Measurements from ENCODE around the gene KIF9.
"Not testable (repeated sequence)": the region's sequence is repeated elsewhere in the genome, so short reads cannot be mapped to it uniquely, and the experiment has no call there.

KIF9 gene

GRCh38 chr3:47282424-47283192 lies at the start of gene KIF9, which contains the start of gene KLHL18:
KIF9 (minus strand) TSS chr3:47282799; CDS start chr3:47277374, 5,425 bp downstream.
KLHL18 (plus strand) TSS chr3:47282944; CDS start chr3:47282966, 22 bp downstream.
- peak; percentile 96 for DNase-seq (ENCODE audit: low spot score)

- DNase-seq (ENCODE audit: low spot score): peak; percentile 87
Measured at GRCh38 chr3:47324278-47324865, 41.8 kb upstream of the KIF9 start.

GRCh38 chr3:47323431-47324277 lies 41.1 kb upstream of the KIF9 start:
- peak; percentile 18 for DNase-seq (ENCODE audit: low spot score)

GRCh38 chr3:47319956-47320355 lies 37.4 kb upstream of the KIF9 start:
- DNase-seq (ENCODE audit: low spot score): no peak

GRCh38 chr3:47318916-47319315 lies 36.3 kb upstream of the KIF9 start:
- DNase-seq (ENCODE audit: low spot score): no peak

- not testable (repeated sequence) for DNase-seq (ENCODE audit: low spot score)
Measured at GRCh38 chr3:47316151-47316550, 33.6 kb upstream of the KIF9 start.

GRCh38 chr3:47315069-47315647 lies 32.6 kb upstream of the KIF9 start:
- no peak for DNase-seq (ENCODE audit: low spot score)

- no peak for DNase-seq (ENCODE audit: low spot score)
Measured at GRCh38 chr3:47314056-47314764, 31.6 kb upstream of the KIF9 start.

GRCh38 chr3:47313341-47314055 lies 30.9 kb upstream of the KIF9 start:
- no peak for DNase-seq (ENCODE audit: low spot score)

- DNase-seq (ENCODE audit: low spot score): no peak
Measured at GRCh38 chr3:47310391-47310790, 27.8 kb upstream of the KIF9 start.

- not testable (repeated sequence) for DNase-seq (ENCODE audit: low spot score)
Measured at GRCh38 chr3:47309231-47309630, 26.6 kb upstream of the KIF9 start.

GRCh38 chr3:47306022-47306421 lies 23.4 kb upstream of the KIF9 start:
- no peak for DNase-seq (ENCODE audit: low spot score)

GRCh38 chr3:47301456-47301855 lies 18.9 kb upstream of the KIF9 start:
- DNase-seq (ENCODE audit: low spot score): no peak

GRCh38 chr3:47299381-47300318 lies 17.1 kb upstream of the KIF9 start:
- no peak for DNase-seq (ENCODE audit: low spot score)

GRCh38 chr3:47298439-47298838 lies 15.8 kb upstream of the KIF9 start:
- DNase-seq (ENCODE audit: low spot score): no peak

- DNase-seq (ENCODE audit: low spot score): no peak
Measured at GRCh38 chr3:47296562-47297302, 14.1 kb upstream of the KIF9 start.

GRCh38 chr3:47295976-47296375 lies 13.4 kb upstream of the KIF9 start:
- no peak for DNase-seq (ENCODE audit: low spot score)

GRCh38 chr3:47295322-47295721 lies 12.7 kb upstream of the KIF9 start:
- DNase-seq (ENCODE audit: low spot score): no peak

GRCh38 chr3:47294392-47294791 lies 11.8 kb upstream of the KIF9 start:
- DNase-seq (ENCODE audit: low spot score): no peak
